Endometrial microvascular endothelial cells (primary cell): ENCODE data around the gene SENP3. TPM values are rescaled to one million over a fixed set of nuclear protein-coding genes. Genes with fewer than 3 reads are reported as not detected.

ENCODE experiments used
- in situ Hi-C: cut with HindIII; loops from 2 replicates; pipeline ENCODE4 v1.10.0; 2017; ENCODE audit warnings: low sequenced_read_pairs, low pct_unique_long_range_greater_than_20kb; ENCODE audit errors: inconsistent ontology term
- total RNA-seq: library from RNA; depleted of rRNA; stranded (reverse); fragments of >200 nt; gene quantifications from one replicate; pipeline ENCODE4 v1.2.3, GENCODE V29; 2015; ENCODE audit errors: inconsistent ontology term

SENP3 gene
- total RNA-seq, 1 donor from 2014 or later, result 113 TPM

GRCh38 chr17:7572588-7573323 lies 11.0 kb downstream of the SENP3 start:
- in situ Hi-C loops, result loop anchor here (25.0 kb wide), 1 partner anchor 110 kb away; no protein-coding TSS in a partner anchor

DNA sequence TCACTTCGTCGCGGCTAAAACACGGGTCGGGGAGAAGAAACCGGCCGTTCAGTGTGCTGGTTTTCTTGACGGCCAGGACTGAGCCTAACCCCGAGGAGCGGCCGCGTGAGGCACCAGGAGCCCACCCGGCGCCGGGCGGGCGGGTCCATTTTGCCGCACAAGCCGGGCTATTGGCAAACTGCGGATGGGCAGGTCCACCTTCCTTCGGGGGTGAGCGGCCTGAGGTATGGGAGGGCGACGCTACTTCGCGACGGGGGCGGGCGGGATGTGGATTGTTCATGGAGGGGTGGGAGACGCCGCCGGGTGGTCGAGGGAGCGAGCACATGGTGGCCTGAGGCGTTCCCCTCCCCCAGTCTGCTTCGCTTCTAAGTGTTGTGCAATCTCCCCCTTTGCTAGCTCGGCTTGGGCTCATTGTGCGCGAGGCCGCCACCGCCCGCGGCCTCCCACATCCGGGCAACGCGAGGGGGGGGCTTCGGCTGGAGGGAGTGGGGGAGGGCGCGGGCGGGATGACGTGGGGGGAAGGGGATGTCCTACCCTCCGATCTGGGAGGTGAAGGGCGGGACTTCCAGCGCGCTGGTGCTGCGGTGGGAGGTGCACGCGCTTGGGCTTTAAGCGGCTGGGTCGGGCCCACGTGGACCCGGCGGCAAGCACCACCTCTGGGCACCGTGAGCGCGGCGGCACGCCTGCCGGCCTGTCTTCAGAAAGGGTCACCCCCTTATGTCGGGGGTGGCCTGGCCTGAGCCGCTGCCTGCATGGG lies 11.8 kb downstream of the SENP3 start:
- in situ Hi-C loops, result loop anchor here (25.0 kb wide), 1 partner anchor 111 kb away; no protein-coding TSS in a partner anchor

GRCh38 chr17:7574176-7574953 lies 12.6 kb downstream of the SENP3 start:
- in situ Hi-C loops, result loop anchor here (25.0 kb wide), 1 partner anchor 112 kb away; no protein-coding TSS in a partner anchor

- in situ Hi-C loops, result no loop called here
Observed at GRCh38 chr17:7575481-7575883, 13.8 kb downstream of the SENP3 start.

- in situ Hi-C loops, result no loop called here
Observed at GRCh38 chr17:7575959-7576358, 14.2 kb downstream of the SENP3 start.

DNA sequence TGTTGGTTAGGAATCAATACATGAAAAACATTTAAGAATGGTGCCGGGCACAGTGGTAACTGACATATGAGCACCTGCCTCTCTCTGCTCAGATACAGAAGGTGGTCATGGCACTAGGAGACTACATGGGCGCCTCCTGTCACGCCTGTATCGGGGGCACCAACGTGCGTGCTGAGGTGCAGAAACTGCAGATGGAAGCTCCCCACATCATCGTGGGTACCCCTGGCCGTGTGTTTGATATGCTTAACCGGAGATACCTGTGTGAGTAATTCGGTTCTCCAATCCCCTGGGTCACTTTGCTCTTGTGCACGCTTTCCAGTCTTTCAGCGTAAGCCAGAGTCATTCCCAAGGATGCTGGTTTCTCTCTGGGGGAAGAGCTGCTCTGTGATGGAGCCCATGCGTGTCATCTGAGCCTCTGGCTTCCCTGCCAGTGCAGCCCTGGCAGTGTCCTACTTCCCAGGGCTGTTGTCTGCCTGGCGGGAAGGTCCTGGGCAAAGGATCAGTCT lies 14.8 kb downstream of the SENP3 start:
- in situ Hi-C loops, result no loop called here

DNA sequence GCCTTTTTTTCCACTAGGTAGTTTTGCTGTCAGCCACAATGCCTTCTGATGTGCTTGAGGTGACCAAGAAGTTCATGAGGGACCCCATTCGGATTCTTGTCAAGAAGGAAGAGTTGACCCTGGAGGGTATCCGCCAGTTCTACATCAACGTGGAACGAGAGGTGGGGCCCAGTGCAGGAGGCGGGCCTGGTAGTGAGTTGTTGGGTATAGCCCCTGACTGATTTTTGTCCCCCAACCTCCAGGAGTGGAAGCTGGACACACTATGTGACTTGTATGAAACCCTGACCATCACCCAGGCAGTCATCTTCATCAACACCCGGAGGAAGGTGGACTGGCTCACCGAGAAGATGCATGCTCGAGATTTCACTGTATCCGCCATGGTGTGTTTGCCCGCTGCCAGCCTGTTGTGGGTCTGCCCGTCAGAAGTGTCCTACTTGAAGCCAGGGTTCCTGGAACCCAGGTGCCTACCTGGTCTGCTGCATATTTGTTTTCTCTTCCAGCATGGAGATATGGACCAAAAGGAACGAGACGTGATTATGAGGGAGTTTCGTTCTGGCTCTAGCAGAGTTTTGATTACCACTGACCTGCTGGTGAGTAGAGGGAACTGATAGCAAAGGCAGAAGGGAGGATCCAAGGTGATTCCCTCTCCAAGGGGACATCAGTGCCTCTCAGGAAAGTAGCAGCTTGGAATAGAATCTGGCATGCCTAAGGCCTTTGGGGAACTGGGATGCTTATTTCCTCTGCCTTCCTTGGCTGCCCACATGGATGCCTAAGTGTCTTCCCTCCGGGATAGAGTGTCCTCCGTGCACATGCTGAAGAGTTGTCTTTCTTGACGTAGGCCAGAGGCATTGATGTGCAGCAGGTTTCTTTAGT lies 15.8 kb downstream of the SENP3 start:
- in situ Hi-C loops, result no loop called here

GRCh38 chr17:7579001-7579833 lies 17.5 kb downstream of the SENP3 start, which contains the start of gene CD68:
CD68 (plus strand) TSS chr17:7579638; CDS start chr17:7579678, 40 bp downstream.
- in situ Hi-C loops, result no loop called here

- in situ Hi-C loops, result no loop called here
Observed at GRCh38 chr17:7579834-7580603, 18.3 kb downstream of the SENP3 start.

- in situ Hi-C loops, result no loop called here
Observed at GRCh38 chr17:7580604-7581575, 19.2 kb downstream of the SENP3 start.

DNA sequence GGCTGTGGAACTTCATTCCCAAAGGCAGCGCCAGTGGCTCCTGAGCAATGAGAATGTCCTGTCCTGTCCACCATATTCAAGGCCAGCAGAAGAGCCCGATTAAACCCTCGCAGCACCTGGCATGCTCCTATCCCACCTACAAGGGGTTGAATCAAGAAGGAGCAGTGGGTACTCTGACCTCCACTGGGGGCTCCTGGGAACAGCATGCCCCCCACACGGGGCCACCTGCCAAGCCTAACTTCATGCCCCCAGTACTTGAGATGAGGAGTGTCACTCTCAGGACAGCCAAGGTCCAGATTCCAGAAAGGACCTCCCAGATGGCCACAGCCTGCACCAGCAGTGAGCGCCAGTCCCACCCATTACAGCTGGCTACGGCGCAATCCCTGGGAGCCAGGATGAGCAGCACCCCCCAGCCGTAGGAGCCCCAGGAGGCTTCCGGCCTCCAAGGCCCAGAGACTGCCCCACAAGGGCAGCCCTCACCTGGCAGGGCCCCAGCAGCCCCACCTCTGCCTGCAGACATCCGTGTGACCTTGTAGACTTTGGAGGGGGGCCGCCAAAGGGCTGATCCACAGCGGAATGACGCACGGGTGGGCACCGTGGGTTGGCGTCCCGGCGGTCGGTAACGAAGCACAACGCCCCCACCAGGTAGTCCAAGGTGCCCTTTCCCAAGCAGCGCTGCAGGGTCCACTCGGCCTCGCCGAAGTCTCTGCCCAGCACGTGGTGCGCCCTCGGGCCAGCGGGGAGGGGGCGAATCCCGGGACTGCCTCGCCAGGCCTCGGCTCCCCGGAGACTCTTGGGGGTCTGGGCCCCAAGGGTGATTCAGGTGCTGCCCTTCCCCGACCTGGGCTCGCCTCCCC lies 20.9 kb downstream of the SENP3 start:
- in situ Hi-C loops, result no loop called here

DNA sequence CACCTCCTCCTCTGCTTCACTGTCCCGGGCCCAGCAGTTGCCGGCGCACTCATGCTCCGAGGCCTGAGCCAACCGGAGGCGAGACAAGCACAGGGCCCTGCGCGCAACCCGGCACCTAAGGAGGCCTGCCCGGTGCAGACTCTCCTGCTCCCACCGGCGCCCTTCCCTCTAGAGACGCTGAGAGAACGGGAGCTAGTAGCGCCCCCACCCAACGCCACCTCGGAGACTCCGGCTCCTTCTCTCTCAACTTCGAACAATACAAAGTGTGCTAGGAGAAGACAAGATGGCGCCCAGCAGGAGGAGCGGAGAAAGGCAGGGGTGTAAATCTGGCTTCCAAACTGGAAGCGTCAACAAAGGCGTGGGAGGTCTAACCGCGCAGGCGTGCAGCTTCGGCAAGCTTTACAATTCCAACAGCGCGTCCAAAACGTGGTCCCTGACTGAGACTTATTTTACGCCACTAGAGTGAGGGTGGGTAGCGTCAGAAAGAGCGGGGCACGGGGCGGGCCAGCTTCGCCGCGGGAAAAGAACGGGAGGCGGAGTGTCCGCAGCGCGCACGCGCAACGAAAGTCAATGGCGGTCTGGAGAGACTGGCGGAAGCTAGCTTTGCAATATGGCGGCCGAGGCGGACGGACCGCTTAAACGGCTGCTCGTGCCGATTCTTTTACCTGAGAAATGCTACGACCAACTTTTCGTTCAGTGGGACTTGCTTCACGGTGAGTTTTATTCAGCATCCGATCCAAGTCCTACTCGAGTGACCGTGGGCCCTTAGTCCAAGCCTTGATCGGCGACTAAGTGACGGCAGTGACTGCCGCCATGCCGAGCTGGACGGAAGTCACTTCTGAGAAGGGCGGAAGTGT lies 21.8 kb downstream of the SENP3 start, which contains the start of gene MPDU1:
Gene MPDU1, plus strand, starts transcription at position 600 of the 857 bp plus-strand sequence. Its CDS starts 11 bp downstream, at position 611.
- in situ Hi-C loops, result no loop called here

- in situ Hi-C loops, result no loop called here
Observed at GRCh38 chr17:7586673-7587419, 25.1 kb downstream of the SENP3 start.
